Common myeloid progenitor, CD34-positive (primary cell): Measurements from ENCODE around the gene CDYL2.

Source experiments
- CTCF ChIA-PET: fragments of 350-600 bp; sonication (Branson Sonifier 250); formaldehyde crosslinking; loops from one replicate; lab custom pipeline; 2021; ENCODE audit warnings: antibody characterized with exemption; lab: Charles Lee
- POLR2A ChIA-PET: fragments of 350-600 bp; sonication (Branson Sonifier 250); formaldehyde crosslinking; loops from one replicate; lab custom pipeline; 2021; ENCODE audit warnings: antibody characterized with exemption; lab: Charles Lee
- DNase-seq, 3 donors: peaks; one replicate each; pipeline versions ENCODE4 v3.0.0 to v3.0.0-alpha.2; 2013
- H3K27ac ChIP-seq, 2 experiments: 1 replicate in 1 of 2; 2 replicates in 1 of 2; pipeline ENCODE4 v1.7.0; 2013; ENCODE audit warnings: inconsistent platforms in 2 of 2, low read length in 2 of 2, mild to moderate bottlenecking in 2 of 2, low read depth in 1 of 2, moderate library complexity in 1 of 2; ENCODE audit not compliant: severe bottlenecking in 2 of 2, insufficient read depth in 1 of 2, poor library complexity in 1 of 2
- H3K27me3 ChIP-seq, 5 experiments: replicated peaks in 2 of 5; 1 replicate in 3 of 5; 2 replicates in 2 of 5; pipeline versions ENCODE4 v1.6.1 to v1.7.0; 2013; ENCODE audit warnings: low read length in 4 of 5, mild to moderate bottlenecking in 2 of 5, moderate library complexity in 2 of 5, inconsistent platforms in 1 of 5; ENCODE audit not compliant: insufficient read depth in 5 of 5, control insufficient read depth in 4 of 5
- H3K36me3 ChIP-seq, 4 experiments: 1 replicate in 2 of 4; 2 replicates in 2 of 4; pipeline versions ENCODE4 v1.6.1 to v1.7.0; 2013; ENCODE audit warnings: low read length in 3 of 4, control low read depth in 1 of 4, mild to moderate bottlenecking in 1 of 4; ENCODE audit not compliant: control insufficient read depth in 4 of 4, insufficient read depth in 4 of 4
- H3K4me1 ChIP-seq, 4 experiments: 1 replicate in 3 of 4; 2 replicates in 1 of 4; pipeline versions ENCODE4 v1.6.1 to v1.7.1; 2013; ENCODE audit warnings: low read length in 3 of 4, mild to moderate bottlenecking in 3 of 4, control low read depth in 1 of 4, inconsistent platforms in 1 of 4, moderate library complexity in 1 of 4; ENCODE audit not compliant: control insufficient read depth in 4 of 4, insufficient read depth in 4 of 4; ENCODE audit errors: control extremely low read depth in 1 of 4
- H3K4me3 ChIP-seq, 7 experiments: 1 replicate in 4 of 7; 2 replicates in 3 of 7; pipeline versions ENCODE4 v1.5.1 to v1.7.0; 2013; ENCODE audit warnings: mild to moderate bottlenecking in 7 of 7, low read length in 6 of 7, moderate library complexity in 6 of 7, inconsistent platforms in 2 of 7, low read depth in 2 of 7, control low read depth in 1 of 7; ENCODE audit not compliant: insufficient read depth in 4 of 7, control insufficient read depth in 1 of 7; ENCODE audit errors: extremely low read depth in 1 of 7
- H3K9me3 ChIP-seq, 5 experiments: 1 replicate in 4 of 5; 2 replicates in 1 of 5; pipeline versions ENCODE4 v1.6.1 to v1.7.1; 2013; ENCODE audit warnings: low read length in 4 of 5, mild to moderate bottlenecking in 2 of 5, inconsistent platforms in 1 of 5, low read depth in 1 of 5, moderate library complexity in 1 of 5; ENCODE audit not compliant: control insufficient read depth in 4 of 5, insufficient read depth in 2 of 5; ENCODE audit errors: control extremely low read depth in 1 of 5
- WGBS: methylation state at CpG from one replicate; pipeline ENCODE4 v1.1.5; 2013; ENCODE audit not compliant: insufficient coverage; 5-methylcytosine and 5-hydroxymethylcytosine counted together

CDYL2 gene

DNA sequence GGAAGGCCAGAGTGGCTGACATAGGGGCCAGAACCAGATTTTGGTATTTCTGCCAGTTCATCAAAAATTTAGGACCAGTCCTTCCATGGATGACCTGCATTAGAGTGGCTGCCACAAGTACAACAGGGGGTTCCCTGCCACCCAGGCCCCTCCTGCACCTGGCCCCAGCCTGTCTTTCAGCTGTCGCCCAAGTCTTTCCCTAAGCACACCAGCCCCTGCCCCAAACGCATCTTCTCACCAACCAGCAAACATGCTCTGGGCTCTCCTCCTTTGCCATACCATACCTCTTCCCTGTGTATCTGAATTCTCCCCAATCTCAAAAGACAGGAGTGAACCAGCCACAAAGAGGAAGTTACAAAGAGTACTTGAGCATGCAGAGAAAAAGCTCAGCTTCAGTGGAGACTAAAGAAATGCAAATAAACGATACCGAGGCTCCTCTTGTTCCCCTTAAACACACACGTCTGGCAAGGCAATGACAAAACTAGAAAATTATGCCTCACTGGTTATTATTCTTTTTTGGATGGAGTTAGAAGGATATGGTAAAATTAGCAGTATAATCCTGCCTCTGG is 133.0 kb downstream of the CDYL2 start:
- peaks cover 0 to 6% (median 0%) of the 10 kb centered on the region in 4 experiments for H3K36me3 ChIP-seq
- peak in 2 of 3 donors; percentile 67 to 77 for DNase-seq
- POLR2A ChIA-PET = interaction anchor here (0.8 kb wide), 1 partner anchor 128 kb away, joined by 3 read pairs; no protein-coding TSS in a partner anchor
- no peak overlapping the region for H3K27ac ChIP-seq
- H3K9me3 ChIP-seq = peaks cover 0 to 8% (median 0%) of the 10 kb centered on the region in 5 experiments
- H3K4me1 ChIP-seq = peaks cover 0 to 16% (median 3%) of the 10 kb centered on the region in 4 experiments
- H3K27me3 ChIP-seq = no peaks in the 10 kb centered on the region
- CTCF ChIA-PET = no interaction called here
- 88% methylated on average over 2 of the region's 5 CpGs for WGBS
- no peak overlapping the region for H3K4me3 ChIP-seq

DNA sequence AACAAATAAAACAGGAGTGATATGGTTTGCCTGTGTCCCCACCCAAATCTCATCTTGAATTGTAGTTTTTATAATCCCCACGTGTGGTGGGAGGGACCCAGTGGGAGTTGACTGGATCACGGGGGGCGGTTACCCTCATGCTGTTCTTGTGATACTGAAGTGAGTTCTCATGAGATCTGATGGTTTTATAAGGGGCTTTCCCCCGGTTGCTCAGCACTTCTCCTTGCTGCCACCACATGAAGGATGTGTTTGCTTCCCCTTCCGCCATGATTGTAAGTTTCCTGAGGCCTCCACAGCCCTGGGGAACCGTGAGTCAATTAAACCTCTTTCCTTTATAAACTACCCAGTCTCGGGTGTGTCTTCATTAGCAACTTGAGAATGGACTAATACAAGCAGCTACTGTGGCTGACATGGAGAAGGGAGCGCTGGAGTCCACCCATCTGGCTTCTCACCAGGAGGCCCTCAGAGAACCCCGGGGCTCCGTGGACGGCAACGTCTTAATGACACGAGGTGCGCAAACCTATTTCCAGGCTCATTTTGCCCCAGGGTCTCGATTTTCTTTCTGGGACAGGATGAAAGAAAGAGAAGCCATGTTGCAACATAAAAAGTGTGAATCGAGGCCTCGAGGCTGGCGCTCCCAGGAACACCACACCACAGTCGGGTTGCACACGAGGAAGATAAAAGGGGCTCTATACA is 134.1 kb downstream of the CDYL2 start:
- no peaks in the 10 kb centered on the region for H3K27me3 ChIP-seq
- peak; percentile 12 to 81 (median 66) for DNase-seq
- ChIA-PET POLR2A (interaction anchor here (0.7 kb wide), 1 partner anchor 105 kb away, joined by 3 read pairs; no protein-coding TSS in a partner anchor), CTCF (interaction anchor here (1.3 to 1.4 kb wide), 2 partner anchors 10 to 155 kb away, joined by 3 to 4 read pairs; no protein-coding TSS in a partner anchor)
- peaks cover 0 to 8% (median 0%) of the 10 kb centered on the region in 5 experiments for H3K9me3 ChIP-seq
- H3K36me3 ChIP-seq = peaks cover 0 to 4% (median 0%) of the 10 kb centered on the region in 4 experiments
- no peak overlapping the region for H3K4me3 ChIP-seq
- H3K4me1 ChIP-seq = peaks cover 0 to 11% (median 3%) of the 10 kb centered on the region in 4 experiments
- 91% methylated on average over 16 of the region's 20 CpGs for WGBS
- H3K27ac ChIP-seq = no peak overlapping the region

GRCh38 chr16:80669673-80670072 is 134.7 kb downstream of the CDYL2 start:
- DNase-seq = no peak
- POLR2A ChIA-PET = interaction anchor here (0.7 kb wide), 1 partner anchor 105 kb away, joined by 3 read pairs; no protein-coding TSS in a partner anchor
- no peaks in the 10 kb centered on the region for H3K36me3 ChIP-seq
- 98% methylated on average over 4 of the region's 6 CpGs for WGBS
- H3K9me3 ChIP-seq = peaks cover 0 to 8% (median 0%) of the 10 kb centered on the region in 5 experiments
- CTCF ChIA-PET = interaction anchor here (1.3 to 1.4 kb wide), 2 partner anchors 10 to 156 kb away, joined by 3 to 4 read pairs; no protein-coding TSS in a partner anchor
- no peaks in the 10 kb centered on the region for H3K27me3 ChIP-seq
- H3K4me3 ChIP-seq = no peak overlapping the region
- no peak overlapping the region for H3K27ac ChIP-seq
- H3K4me1 ChIP-seq = peaks cover 0 to 11% (median 3%) of the 10 kb centered on the region in 4 experiments

DNA sequence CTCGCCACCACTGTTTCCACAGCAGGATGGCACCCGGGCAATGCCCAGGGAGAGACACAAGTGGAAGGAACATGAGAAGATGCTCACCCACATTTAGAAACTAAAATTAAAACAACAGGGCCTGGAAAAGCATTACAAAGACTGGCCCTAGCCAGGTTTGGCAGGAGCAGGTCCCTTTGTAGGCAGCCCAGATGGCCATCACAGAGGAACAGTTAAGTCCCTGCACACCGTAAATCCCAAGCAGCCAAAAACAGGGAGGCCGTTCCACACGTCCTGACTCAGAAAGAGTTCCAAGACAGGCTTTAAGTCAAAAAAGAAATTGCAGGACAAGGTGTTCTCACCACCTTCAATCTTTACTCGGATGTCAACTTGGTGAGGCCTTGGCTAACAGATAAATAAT is 136.5 kb downstream of the CDYL2 start:
- Histone ChIP-seq H3K9me3 (peaks cover 0 to 5% (median 0%) of the 10 kb centered on the region in 5 experiments), H3K36me3 (no peaks in the 10 kb centered on the region), H3K4me3 (no peak overlapping the region), H3K27me3 (no peaks in the 10 kb centered on the region), H3K27ac (no peak overlapping the region), H3K4me1 (peaks cover 0 to 11% (median 3%) of the 10 kb centered on the region in 4 experiments)
- CTCF ChIA-PET = no interaction called here
- POLR2A ChIA-PET = interaction anchor here (0.5 kb wide), 1 partner anchor 83 kb away, joined by 3 read pairs; no protein-coding TSS in a partner anchor
- WGBS = 98% methylated on average over 5 of the region's 6 CpGs
- no peak for DNase-seq

GRCh38 chr16:80667251-80667560 is 137.2 kb downstream of the CDYL2 start:
- 94% methylated on average over 3 of the region's 4 CpGs for WGBS
- H3K27ac ChIP-seq = no peak overlapping the region
- DNase-seq = no peak
- H3K4me1 ChIP-seq = peaks cover 0 to 11% (median 3%) of the 10 kb centered on the region in 4 experiments
- peaks cover 0 to 5% (median 0%) of the 10 kb centered on the region in 5 experiments for H3K9me3 ChIP-seq
- no peak overlapping the region for H3K4me3 ChIP-seq
- H3K27me3 ChIP-seq = no peaks in the 10 kb centered on the region
- CTCF ChIA-PET = no interaction called here
- H3K36me3 ChIP-seq = no peaks in the 10 kb centered on the region
- POLR2A ChIA-PET = interaction anchor here (0.5 kb wide), 1 partner anchor 84 kb away, joined by 3 read pairs; no protein-coding TSS in a partner anchor

DNA sequence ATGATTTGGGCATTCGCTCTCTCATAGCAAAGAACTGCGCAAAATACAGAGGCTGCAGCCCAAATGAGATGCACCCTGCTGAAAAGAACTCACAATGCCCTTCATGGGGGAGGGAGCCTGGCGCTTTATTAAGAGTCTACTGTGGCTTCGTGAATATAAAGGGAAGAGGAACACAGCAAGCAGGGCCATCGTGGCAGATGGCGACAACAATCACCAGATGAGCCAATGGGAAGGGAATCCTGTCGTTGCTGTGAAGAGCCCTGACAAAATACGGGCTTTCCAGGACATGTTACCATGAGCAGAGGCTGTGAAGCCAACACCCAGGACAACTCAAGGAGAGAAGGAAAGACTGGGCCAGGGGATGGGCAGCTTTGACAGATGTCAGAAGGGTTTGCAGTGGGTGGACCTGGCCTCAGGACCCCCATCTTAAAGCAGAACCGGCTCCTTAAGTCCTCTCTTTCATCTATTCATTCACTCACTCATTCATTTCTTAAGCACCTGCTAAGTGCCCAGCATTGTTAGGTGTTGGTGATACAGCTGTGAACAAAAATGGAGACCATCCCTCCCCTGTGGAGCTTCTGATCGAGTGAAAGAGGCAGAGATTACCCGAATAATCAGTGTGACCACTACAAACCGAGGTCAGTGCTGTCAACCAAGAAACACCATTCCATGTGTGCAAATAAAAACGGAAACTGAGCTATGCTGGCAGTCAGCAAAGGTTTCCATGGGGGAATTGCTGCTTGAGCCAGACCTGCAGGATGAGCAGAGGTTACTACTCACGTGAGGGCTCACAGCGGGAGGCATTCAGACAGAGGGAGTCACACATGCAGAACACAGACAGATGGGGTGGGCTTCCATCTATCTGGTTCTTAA is 137.8 kb downstream of the CDYL2 start:
- ChIA-PET CTCF (no interaction called here), POLR2A (no interaction called here)
- H3K36me3 ChIP-seq = no peaks in the 10 kb centered on the region
- no peak for DNase-seq
- WGBS = 96% methylated on average over 13 of the region's 15 CpGs
- peaks cover 0 to 8% (median 3%) of the 10 kb centered on the region in 4 experiments for H3K4me1 ChIP-seq
- H3K27me3 ChIP-seq = no peaks in the 10 kb centered on the region
- no peak overlapping the region for H3K27ac ChIP-seq
- peaks cover 0 to 5% (median 0%) of the 10 kb centered on the region in 5 experiments for H3K9me3 ChIP-seq
- H3K4me3 ChIP-seq = no peak overlapping the region
